ENCODE results near the gene DNMBP. TPM values are rescaled to one million over a fixed set of nuclear protein-coding genes. Genes with fewer than 3 reads are reported as not detected.

Gene DNMBP
- total and polyA plus RNA-seq, 2 of the 4 experiments (the other 2 are of a cell fraction), result 10.9 to 13.6 TPM

GRCh38 chr10:100006243-100006886, 3.4 kb downstream of the DNMBP start (continued):
- 0 out of 2 replicates have a peak, but pooled peaks have one; percentile 48 for TF ChIP-seq CEBPB (IDR thresholded peaks at IDR 0.05; ENCODE audit: low read depth, low read length)
- TF ChIP-seq MAZ (IDR thresholded peaks at IDR 0.05; ENCODE audit: borderline replicate concordance, low read depth, low read length), result no peak

GRCh38 chr10:100004805-100005510, 4.8 kb downstream of the DNMBP start:
- in situ Hi-C loops (cut with MboI; ENCODE audit: low sequenced_read_pairs), result no loop called here
- H3K4me3 ChIP-seq (ENCODE audit: insufficient read depth, low read depth, low read length), result no peak overlapping the region
- DNase-seq (no peak), ATAC-seq (ENCODE audit: low read depth) (no peak)
- H3K27ac ChIP-seq (ENCODE audit: insufficient read depth, low read length), result peak overlapping the region; percentile 26; the same call in 1 of the 2 replicates
- peak overlapping the region; percentile 92 for H2BK20ac ChIP-seq (ENCODE audit: low read depth, low read length)
- POLR2A ChIA-PET (ENCODE audit: unreplicated experiment), result interaction anchor here (0.7 kb wide), 1 partner anchor 282 kb away, joined by 9 read pairs; no protein-coding TSS in a partner anchor
- H3K9me1 ChIP-seq (ENCODE audit: insufficient read depth, low read length), result peaks cover 17% of the 10 kb centered on the region
- H2BK5ac ChIP-seq (ENCODE audit: low read depth, low read length, poor library complexity, severe bottlenecking), result peak overlapping the region; percentile 96
- no peak for TF ChIP-seq MAZ (IDR thresholded peaks at IDR 0.05; ENCODE audit: borderline replicate concordance, low read depth, low read length)
- no peak for TF ChIP-seq CHD1 (IDR thresholded peaks at IDR 0.05; ENCODE audit: low read depth, low read length)
- TF ChIP-seq RCOR1 (IDR thresholded peaks at IDR 0.05; ENCODE audit: insufficient replicate concordance, low read length), result no peak
- no peak for TF ChIP-seq NFE2L2 (IDR thresholded peaks at IDR 0.05; ENCODE audit: low read depth, low read length)
- no peak for TF ChIP-seq MAFK (IDR thresholded peaks at IDR 0.05; ENCODE audit: low read depth, low read length)
- no peak for TF ChIP-seq ELK1 (IDR thresholded peaks at IDR 0.05; ENCODE audit: borderline replicate concordance, low read depth, low read length)
- no peak for TF ChIP-seq SMC3 (IDR thresholded peaks at IDR 0.05; ENCODE audit: low read depth, low read length)
- TF ChIP-seq MXI1 (IDR thresholded peaks at IDR 0.05; ENCODE audit: borderline replicate concordance, low read depth, low read length), result no peak
- TF ChIP-seq USF2 (IDR thresholded peaks at IDR 0.05; ENCODE audit: low read depth, low read length), result no peak
- TF ChIP-seq RFX5 (IDR thresholded peaks at IDR 0.05; ENCODE audit: low read depth, low read length), result no peak
- dilution Hi-C loops (cut with HindIII; ENCODE audit: low sequenced_read_pairs, unreplicated experiment), result no loop called here
- H4K91ac ChIP-seq (ENCODE audit: insufficient read depth, low read depth, low read length), result peak overlapping the region; percentile 38; the same call in 1 of the 2 replicates
- H3K27me3 ChIP-seq (ENCODE audit: control insufficient read depth, insufficient read depth, low read length), result no peaks in the 10 kb centered on the region
- peak overlapping the region; percentile 49; the same call in 1 of the 2 replicates for H3K56ac ChIP-seq (ENCODE audit: extremely low read depth, insufficient read depth, low read length)
- H2BK15ac ChIP-seq (ENCODE audit: low read depth, low read length), result peak overlapping the region; percentile 25; the same call in 2 of the 3 replicates
- no CpG with 5 or more reads among the region's 3 CpGs for WGBS, 2 experiments (ENCODE audit: extremely low coverage in 2 of 2, insufficient read length in 1 of 2)
- peaks cover 24% of the 10 kb centered on the region; the same call in 1 of the 2 replicates for H4K20me1 ChIP-seq (ENCODE audit: insufficient read depth, low read length)
- peaks cover 20% of the 10 kb centered on the region for H3K4me1 ChIP-seq (ENCODE audit: control insufficient read depth, insufficient read depth, low read length)
- no peak overlapping the region for H2AFZ ChIP-seq (replicated peaks; ENCODE audit: low read length, poor library complexity)
- H3K9ac ChIP-seq (ENCODE audit: low read depth, low read length), result no peak overlapping the region; the same call in 1 of the 2 replicates
- peak overlapping the region; percentile 19; the same call in 1 of the 2 replicates for H3K23ac ChIP-seq (ENCODE audit: low read depth, low read length)
- BruUV-seq (replicated peaks), result no TSS peak
- peak overlapping the region; percentile 76 for H3K18ac ChIP-seq (ENCODE audit: low read depth, low read length)
- H3K4ac ChIP-seq (ENCODE audit: low read depth, low read length), result peak overlapping the region; percentile 71; the same call in 1 of the 2 replicates
- H3K4me2 ChIP-seq (ENCODE audit: low read depth, low read length), result peak overlapping the region; percentile 68; the same call in 1 of the 2 replicates
- intact Hi-C loops (cut with micrococcal nuclease), result loop anchor here (5.0 kb wide), 2 partner anchors 38 to 158 kb away; no protein-coding TSS in a partner anchor
- peak overlapping the region; percentile 14 for H2AK5ac ChIP-seq (ENCODE audit: low read depth, low read length)
- H2BK120ac ChIP-seq (ENCODE audit: low read depth, low read length), result peak overlapping the region; percentile 95
- CTCF ChIA-PET, result interaction anchor here (1.0 kb wide), 1 partner anchor 41 kb away, joined by 3 read pairs; no protein-coding TSS in a partner anchor
- H4K8ac ChIP-seq (ENCODE audit: low read depth in 2 of 2, low read length in 2 of 2), result peak overlapping the region; percentile 18 to 83; a peak in 3 of 4 replicates
- H3K14ac ChIP-seq (replicated peaks; ENCODE audit: low read depth, low read length), result peak overlapping the region; percentile 41
- H3K9me3 ChIP-seq (ENCODE audit: control insufficient read depth, insufficient read depth, low read length), result no peaks in the 10 kb centered on the region
- H2AK9ac ChIP-seq (replicated peaks; ENCODE audit: low read depth, low read length, poor library complexity), result no peak overlapping the region
- peaks cover 15 to 41% of the 10 kb centered on the region in 2 experiments for H3K79me1 ChIP-seq (ENCODE audit: low read depth in 1 of 2, low read length in 2 of 2)
- H4K5ac ChIP-seq (ENCODE audit: low read depth, low read length), result peak overlapping the region; percentile 56; the same call in 1 of the 2 replicates
- no peaks in the 10 kb centered on the region for H3K36me3 ChIP-seq (ENCODE audit: control insufficient read depth, insufficient read depth, low read length)
